T-helper 2 cell treated with Interferon-gamma antibody and Interleukin-4, amounts not matched to agents 5 μg/mL and 100 μg/mL, for 36 hours (primary cell): ENCODE measurements around the gene SINHCAF.

Experiments used
- DNase-seq: peaks from one replicate; pipeline ENCODE4 v3.0.0; 2021; ENCODE audit warnings: low spot score
- H3K27ac Mint-ChIP-seq: one replicate; pipeline ENCODE4 v1.8.0; 2021; ENCODE audit warnings: mild to moderate bottlenecking, mixed read lengths
- H3K27me3 Mint-ChIP-seq: one replicate; pipeline ENCODE4 v1.8.0; 2021; ENCODE audit warnings: low read depth, mixed read lengths
- H3K36me3 Mint-ChIP-seq: one replicate; pipeline ENCODE4 v1.8.0; 2021; ENCODE audit warnings: low read depth, mixed read lengths
- H3K4me1 Mint-ChIP-seq: one replicate; pipeline ENCODE4 v1.8.0; 2021; ENCODE audit warnings: low read depth, mixed read lengths
- H3K4me3 Mint-ChIP-seq: one replicate; pipeline ENCODE4 v1.8.0; 2022; ENCODE audit warnings: mild to moderate bottlenecking, moderate library complexity, mixed read lengths
- H3K9me3 Mint-ChIP-seq: one replicate; pipeline ENCODE4 v1.8.0; 2021; ENCODE audit warnings: mixed read lengths

SINHCAF gene

GRCh38 chr12:31234053-31234840 is 91.7 kb downstream of the SINHCAF start:
- Mint-ChIP-seq H3K27ac (no peak overlapping the region), H3K4me3 (no peak overlapping the region), H3K36me3 (no peaks in the 10 kb centered on the region)

GRCh38 chr12:31233061-31233730 is 92.8 kb downstream of the SINHCAF start:
- Mint-ChIP-seq H3K36me3 (no peaks in the 10 kb centered on the region), H3K27ac (no peak overlapping the region), H3K27me3 (peaks cover 10% of the 10 kb centered on the region), H3K9me3 (no peaks in the 10 kb centered on the region), H3K4me1 (peaks cover 4% of the 10 kb centered on the region), H3K4me3 (no peak overlapping the region)
- DNase-seq: no peak

More at GRCh38 chr12:31234053-31234840, 91.7 kb downstream of the SINHCAF start:
- H3K4me1 Mint-ChIP-seq: peaks cover 6% of the 10 kb centered on the region
- no peaks in the 10 kb centered on the region for H3K9me3 Mint-ChIP-seq
- peaks cover 10% of the 10 kb centered on the region for H3K27me3 Mint-ChIP-seq
- no peak for DNase-seq

- Mint-ChIP-seq H3K36me3 (no peaks in the 10 kb centered on the region), H3K27ac (no peak overlapping the region), H3K27me3 (peaks cover 10% of the 10 kb centered on the region), H3K4me3 (no peak overlapping the region), H3K9me3 (no peaks in the 10 kb centered on the region), H3K4me1 (peaks cover 3% of the 10 kb centered on the region)
- no peak for DNase-seq
Measured at GRCh38 chr12:31232361-31232965, 93.5 kb downstream of the SINHCAF start.

- no peak for DNase-seq
- Mint-ChIP-seq H3K4me3 (no peak overlapping the region), H3K4me1 (no peaks in the 10 kb centered on the region)
Measured at GRCh38 chr12:31231611-31232360, 94.2 kb downstream of the SINHCAF start.

More at GRCh38 chr12:31231611-31232360, 94.2 kb downstream of the SINHCAF start:
- Mint-ChIP-seq H3K27me3 (peaks cover 10% of the 10 kb centered on the region), H3K27ac (no peak overlapping the region), H3K36me3 (no peaks in the 10 kb centered on the region), H3K9me3 (no peaks in the 10 kb centered on the region)
